ENCODE results near the gene NATD1. TPM values are rescaled to one million over a fixed set of nuclear protein-coding genes. Genes with fewer than 3 reads are reported as not detected.

NATD1 gene, protein sequence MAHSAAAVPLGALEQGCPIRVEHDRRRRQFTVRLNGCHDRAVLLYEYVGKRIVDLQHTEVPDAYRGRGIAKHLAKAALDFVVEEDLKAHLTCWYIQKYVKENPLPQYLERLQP
- 10 to 100 TPM in 1 of 3 donors, 1 to 10 TPM in 2; 5.2 to 12.8 (median 7.3) TPM for polyA plus RNA-seq

DNA sequence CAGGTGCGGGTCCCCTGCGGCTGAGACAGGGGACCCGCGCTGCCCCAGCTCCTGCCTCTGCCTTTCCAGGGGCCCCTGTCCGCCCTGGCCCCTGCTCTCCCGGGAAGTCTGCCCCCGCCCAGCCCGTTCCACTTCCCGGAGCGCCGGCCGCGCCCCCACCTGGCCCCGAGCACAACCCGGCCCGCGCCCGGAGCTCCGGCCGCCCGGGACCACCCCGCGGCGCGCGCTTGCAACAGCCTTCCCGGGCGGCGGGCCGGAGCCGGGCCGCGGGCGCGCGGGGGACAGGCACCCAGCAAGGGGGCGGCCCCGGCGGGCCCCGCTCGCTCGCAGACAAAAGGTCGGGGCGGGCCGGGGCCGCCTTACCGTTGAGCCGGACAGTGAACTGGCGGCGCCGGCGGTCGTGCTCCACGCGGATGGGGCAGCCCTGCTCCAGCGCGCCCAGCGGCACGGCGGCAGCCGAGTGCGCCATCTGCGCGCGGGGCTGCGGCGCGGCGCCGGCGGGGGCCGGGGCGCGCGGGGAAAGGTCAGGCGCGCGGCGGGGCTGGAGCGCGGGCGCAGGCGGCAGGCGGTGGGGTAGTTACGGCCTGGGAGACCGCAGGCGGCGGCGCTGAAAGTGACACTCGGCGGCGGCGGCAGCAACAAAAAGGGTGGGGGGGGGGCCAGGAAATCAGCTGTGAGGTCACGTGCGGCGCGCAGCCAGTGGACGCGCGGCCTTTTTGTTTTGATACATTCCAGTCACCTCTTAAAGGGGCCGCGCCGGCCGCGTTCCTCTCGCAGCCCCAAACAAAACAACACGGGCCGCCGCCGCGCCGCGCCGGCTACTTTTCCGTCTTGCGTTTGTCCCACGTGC is at the start of gene NATD1:
TSS of gene NATD1 (minus strand) at position 615 of the 850 bp plus-strand sequence. CDS start at position 469, 146 bp downstream.
- WGBS, 3 donors, result 0 to 1% (median 1%) methylated on average over 67 to 117 of the region's 117 CpGs

DNA sequence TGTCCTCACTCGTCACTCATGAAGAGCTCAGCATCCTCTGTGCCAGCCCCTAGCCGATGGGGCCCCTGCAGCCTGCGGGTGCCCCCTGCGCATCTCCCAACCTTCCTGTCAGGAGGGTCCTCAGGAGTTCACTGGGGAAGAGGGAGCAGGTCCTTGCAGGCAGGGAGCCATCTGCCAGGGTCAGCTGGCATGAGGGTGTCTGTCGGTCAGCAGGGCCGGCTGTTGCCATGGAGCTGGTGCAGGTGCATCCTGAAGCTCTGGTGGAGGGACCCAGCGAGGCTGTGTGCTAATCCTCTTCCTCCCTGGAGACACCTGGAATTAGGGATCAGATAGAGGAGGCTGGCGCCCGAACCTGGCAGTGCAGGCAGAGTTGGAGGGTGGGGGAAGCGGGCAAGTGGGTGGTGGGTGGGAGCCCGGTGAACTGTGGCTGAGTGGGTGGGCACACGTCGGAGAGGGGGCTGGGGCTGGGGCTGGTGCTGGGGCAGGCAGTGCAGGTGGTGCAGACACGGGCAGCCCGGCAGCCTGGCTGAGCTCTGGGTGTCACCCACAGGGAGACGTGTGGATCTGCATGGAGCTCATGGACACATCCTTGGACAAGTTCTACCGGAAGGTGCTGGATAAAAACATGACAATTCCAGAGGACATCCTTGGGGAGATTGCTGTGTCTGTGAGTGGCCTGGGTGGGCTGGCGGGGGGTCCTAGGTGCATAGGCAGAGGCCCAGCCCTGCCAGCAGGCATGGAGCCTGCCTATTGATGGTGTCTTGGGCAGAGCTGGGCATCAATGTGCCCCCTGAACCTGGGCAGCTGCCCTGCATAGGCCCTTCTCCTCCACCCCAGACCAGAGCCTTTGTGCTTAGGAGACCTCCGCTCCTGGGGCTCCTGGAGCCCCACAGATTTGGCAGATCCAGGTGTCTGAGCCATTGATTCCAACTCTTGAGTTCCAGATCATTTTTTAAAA is 48.7 kb upstream of the NATD1 start:
- no peak overlapping the region for H3K27ac ChIP-seq (ENCODE audit: low read depth, low read length)
- WGBS, 3 donors, result 65 to 70% (median 68%) methylated on average over 19 of the region's 19 CpGs

More for the DNA sequence above, at the start of gene NATD1:
- no peak within 1 kb of the TSS for H3K27ac ChIP-seq (ENCODE audit: low read depth, low read length)

DNA sequence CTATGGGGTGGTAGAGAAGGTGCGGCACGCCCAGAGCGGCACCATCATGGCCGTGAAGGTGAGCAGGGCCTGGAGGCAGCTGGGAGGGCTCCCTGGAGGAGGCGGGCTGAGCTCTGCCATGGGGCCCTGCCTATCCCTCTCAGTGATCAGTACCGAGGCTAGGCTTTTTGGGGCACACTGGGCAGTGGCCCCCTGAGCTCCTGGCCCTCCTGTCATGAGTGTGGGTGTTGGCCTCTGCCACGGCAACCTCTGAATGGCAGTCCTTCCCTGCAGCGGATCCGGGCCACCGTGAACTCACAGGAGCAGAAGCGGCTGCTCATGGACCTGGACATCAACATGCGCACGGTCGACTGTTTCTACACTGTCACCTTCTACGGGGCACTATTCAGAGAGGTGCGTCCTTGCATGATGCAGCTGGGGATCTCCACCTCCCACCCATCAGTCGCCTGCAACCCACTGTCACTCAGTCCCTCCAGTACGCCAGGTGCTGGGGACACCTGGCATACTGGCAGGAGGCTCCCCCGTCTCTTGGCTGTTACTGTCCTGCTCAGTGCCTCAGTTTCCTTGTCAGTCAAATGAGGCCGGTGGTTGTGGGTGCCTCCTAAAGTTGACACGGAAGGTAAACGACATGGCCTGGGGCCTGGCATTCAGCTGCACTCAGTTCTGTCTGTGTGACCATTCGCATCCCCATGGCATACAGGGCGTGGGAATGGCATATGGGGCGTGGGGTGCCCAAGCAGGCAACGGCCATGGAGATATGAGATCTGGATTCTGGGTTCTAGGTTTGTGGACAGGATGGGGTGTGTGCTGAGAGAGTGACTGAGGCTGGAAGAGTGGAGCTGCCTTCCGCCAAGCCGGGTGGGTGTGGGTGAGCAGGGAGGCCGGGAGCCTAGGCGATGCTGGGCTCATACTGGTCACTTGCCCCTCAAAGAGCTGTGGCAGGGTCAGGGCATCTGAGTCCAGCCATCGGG is 47.7 kb upstream of the NATD1 start:
- WGBS, 3 donors, result 74% methylated on average over 31 of the region's 31 CpGs

DNA sequence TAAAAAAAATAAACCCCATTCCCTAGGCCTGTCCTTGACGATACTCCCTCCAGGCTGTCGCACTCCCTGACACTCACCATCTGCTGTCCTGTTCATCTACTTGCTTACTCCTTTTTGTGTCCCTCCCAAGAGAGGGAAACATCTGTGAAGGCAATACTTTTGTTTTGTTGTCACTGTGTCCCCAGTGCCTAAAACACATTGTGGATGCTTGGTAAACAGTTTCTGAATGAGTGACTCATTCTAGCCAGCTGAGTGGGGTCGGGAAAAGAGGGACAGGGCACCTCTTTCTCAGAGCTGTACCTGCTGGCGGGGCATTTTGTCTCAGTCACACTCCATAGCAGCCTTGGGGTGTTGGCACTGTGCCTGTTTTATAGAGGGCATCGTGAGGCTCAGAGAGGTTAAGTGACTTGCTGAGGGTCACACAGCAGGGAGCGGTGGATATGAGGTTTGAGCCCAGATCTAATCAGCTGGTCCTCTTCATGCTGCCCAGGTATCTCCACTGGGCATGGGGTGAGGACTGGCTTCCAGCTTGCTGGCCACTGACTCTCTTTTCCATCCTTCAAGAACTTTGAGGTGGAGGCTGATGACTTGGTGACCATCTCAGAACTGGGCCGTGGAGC is 46.9 kb upstream of the NATD1 start:
- 51 to 61% (median 58%) methylated on average over 7 of the region's 7 CpGs for WGBS, 3 donors
- H3K27ac ChIP-seq (ENCODE audit: low read depth, low read length), result no peak overlapping the region

More for the DNA sequence above, 47.7 kb upstream of the NATD1 start:
- H3K27ac ChIP-seq (ENCODE audit: low read depth, low read length), result no peak overlapping the region

DNA sequence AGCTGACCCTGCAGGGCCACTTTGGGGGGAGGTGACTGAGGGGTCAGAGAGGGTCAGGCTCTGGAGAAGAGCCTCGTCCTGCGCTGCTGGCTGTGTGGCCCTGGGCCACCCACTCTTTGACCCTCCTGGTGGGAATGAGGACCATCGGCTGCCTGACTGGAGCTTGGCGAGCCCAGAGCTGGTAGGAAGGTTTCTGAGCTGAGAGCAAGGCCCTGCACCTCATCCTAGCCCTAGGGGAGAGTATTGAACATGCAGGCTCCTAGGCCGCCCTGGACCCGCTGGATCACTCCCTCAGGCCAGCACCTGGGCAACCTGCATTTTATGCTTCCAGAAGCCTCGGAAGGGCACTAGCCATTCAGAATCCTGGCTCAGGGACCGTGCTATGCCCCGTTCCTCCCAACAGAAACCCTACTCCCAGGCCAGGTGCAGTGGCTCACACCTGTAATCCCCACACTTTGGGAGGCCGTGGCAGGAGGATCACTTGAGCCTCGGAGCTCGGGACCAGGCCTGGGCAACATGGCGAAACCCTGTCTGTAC is 45.8 kb upstream of the NATD1 start:
- 55 to 70% (median 62%) methylated on average over 13 of the region's 13 CpGs for WGBS, 3 donors

DNA sequence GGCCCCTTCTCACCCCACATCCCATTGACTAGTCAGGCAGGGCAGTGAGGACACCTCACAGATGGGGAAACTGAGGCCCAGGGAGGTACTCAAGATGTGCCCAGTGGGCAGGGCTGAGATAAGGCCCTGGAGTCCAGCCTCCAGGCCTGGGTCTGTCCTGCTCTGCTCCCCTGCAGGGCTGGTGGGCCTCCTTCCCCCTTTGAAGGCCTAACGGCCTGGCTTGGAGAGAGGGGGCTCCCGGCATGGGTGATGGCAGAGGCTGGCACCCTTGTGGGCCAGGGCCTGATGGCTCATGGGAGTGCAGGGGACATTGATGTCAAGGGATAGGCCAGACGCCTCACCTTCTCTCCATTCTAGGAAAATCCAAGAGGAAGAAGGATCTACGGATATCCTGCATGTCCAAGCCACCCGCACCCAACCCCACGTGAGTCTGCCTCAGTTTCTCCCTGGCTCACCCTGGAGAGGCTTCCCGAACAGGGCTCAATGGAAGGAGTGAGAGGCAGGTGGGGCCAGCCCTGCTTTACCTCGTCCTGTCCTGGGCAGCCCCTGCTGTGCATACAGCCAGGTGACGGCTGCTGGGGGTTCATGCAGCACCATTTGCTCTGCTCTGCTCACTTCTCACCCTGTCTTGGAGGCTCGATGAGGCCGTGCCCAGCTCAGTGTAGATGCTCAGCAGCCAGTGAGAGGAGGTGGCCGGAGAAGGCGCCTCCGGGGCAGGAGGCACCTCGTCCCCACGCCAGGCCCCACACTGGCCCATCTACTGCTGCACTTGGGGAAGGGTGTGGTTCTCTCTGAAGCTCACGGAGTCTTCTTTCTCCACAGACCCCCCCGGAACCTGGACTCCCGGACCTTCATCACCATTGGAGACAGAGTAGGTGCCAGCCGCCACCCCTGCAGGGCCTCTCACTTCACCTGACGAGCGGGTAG is 45.1 kb upstream of the NATD1 start:
- H3K27ac ChIP-seq (ENCODE audit: low read depth, low read length), result no peak overlapping the region
- 69 to 80% (median 78%) methylated on average over 22 of the region's 22 CpGs for WGBS, 3 donors

More for the DNA sequence above, 45.8 kb upstream of the NATD1 start:
- H3K27ac ChIP-seq (ENCODE audit: low read depth, low read length), result no peak overlapping the region

DNA sequence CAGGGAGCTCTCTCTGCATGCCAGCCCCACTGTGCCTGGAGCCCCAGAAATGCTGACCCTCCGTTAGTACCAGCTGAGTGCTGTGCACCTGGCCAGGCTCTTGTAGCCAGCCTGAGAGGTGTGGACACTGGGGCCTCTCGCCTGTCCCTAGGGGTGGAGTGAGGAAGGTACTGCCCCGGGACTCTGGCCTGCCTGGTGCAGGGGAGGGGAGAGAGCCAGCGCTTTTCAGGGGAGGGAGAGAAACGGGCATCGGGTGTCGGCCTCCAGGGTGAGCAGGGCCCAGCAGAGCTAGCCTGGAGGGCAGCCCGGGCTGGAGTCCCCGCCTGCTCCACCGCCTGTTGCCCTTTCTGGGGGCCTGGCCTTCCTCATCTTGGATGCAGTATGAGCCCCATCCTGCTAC is 44.4 kb upstream of the NATD1 start:
- 59 to 62% (median 61%) methylated on average over 10 of the region's 10 CpGs for whole genome bisulfite sequencing, 3 donors
- H3K27ac ChIP-seq (ENCODE audit: low read depth, low read length), result no peak overlapping the region

DNA sequence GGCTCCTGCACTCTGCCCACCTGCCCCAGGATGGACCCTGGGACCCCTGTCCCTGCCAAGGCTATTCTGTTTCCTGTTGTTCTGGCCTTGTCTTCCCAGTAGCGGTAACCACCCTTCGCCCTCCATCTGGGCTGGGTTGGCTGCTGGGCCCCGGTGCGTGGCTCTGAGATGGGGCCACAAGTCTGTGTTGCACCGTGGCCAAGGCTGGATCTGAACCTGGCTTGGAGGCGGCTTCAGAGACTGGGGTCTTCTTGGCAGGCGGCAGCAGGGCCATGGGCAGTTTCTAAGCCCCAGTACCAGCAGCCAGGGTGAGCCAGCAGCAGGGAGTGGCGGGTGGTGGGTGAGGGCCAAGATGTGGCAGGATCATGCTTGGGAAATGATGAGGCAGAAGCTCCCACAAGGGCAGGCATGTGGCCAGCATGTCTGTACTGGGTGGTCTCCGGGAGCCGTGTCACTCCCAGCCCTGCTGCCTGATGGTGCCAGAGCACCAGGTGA is 43.9 kb upstream of the NATD1 start:
- 68 to 74% (median 70%) methylated on average over 10 of the region's 10 CpGs for WGBS, 3 donors
- H3K27ac ChIP-seq (ENCODE audit: low read depth, low read length), result no peak overlapping the region

DNA sequence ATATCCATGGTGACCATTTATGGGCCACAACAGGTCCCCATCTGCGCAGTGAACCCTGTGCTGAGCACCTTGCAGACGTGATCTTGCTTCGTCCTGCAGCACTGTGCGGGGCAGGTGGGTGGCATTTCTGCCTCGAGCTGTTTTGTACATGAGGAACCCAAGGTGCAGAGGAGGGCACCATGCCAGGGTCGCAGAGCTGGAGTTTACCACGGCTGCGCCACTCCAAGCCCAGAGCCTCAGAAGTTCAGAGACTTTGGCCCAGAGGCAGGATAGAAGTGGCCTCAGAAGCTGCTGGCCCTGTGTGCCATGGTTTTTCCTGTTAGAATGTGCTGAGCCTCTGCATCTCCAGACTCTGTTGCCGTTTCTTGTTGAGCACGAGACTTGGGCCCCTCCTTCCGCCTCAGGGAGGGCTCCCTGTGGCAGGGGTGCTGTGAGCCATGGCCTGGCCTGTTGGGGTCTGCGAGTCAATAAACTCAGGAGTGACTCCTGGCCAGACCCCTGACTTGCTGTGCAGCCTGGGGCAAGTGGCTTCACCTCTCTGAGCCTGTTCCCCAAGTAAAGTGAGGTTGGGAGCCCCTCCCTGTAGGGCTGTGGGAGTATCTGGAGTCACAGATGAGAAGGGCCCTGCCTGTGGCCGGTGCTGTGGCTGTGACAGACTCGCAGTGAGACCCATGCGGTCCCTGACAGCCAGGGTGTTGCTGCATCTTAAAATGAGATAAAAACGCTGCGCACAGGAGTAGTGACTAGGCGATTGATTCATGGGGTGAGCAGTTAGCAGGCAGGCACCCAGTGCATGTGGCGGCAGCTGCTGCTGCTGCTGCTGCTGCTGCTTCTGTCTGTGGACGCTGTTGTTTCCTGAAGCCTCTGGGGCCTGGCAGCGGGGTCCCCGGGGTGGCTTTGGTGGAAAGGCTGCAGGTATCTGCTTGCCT is 43.2 kb upstream of the NATD1 start:
- no peak overlapping the region for H3K27ac ChIP-seq (ENCODE audit: low read depth, low read length)
- WGBS, 3 donors, result 62 to 70% (median 64%) methylated on average over 22 of the region's 22 CpGs

DNA sequence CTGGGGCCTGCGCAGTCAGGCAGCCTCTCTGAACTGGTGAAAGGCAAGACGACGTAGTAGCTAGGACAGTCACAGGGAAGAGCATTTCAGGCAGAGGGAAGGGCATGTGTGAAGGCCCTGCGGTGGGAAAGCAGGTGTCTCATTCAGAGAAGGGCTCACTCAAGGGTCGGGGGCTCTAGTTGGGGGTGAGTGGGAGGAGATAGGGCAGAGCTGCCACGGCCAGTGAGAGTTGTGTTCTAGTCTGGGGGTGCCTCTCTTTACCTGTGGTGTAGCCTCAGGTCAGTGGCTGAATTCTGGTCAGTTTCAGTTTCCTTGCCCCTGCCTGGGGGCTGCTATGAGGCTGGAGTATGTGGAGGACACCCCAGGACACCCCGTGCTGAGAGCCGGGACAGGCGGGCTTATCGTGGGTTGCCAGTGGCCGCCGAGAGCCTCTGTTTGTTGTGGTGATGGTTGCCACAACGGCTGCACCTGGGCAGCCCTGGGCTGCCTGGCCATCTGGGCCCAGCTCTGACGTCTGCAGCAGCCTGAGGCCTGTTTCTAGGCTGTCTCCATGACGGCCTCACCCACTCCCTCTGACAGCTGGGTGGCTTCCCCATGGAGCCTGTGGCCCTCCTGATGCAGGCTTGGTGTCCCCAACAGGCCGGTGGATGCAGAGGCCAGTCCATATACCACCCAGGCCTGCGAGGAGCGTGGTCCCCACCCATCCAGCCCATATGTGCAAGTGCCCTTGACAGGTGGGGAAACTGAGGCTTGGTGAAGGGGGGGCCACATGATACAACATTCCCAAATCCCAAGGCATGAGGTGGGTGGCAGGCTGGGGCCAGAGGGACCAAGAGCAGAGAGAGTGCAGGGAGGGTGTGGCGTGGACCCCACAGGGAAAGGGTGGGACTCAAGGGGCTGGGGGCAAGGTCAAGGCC is 42.1 kb upstream of the NATD1 start:
- no peak overlapping the region for H3K27ac ChIP-seq (ENCODE audit: low read depth, low read length)
- 66 to 75% (median 74%) methylated on average over 19 of the region's 19 CpGs for WGBS, 3 donors

DNA sequence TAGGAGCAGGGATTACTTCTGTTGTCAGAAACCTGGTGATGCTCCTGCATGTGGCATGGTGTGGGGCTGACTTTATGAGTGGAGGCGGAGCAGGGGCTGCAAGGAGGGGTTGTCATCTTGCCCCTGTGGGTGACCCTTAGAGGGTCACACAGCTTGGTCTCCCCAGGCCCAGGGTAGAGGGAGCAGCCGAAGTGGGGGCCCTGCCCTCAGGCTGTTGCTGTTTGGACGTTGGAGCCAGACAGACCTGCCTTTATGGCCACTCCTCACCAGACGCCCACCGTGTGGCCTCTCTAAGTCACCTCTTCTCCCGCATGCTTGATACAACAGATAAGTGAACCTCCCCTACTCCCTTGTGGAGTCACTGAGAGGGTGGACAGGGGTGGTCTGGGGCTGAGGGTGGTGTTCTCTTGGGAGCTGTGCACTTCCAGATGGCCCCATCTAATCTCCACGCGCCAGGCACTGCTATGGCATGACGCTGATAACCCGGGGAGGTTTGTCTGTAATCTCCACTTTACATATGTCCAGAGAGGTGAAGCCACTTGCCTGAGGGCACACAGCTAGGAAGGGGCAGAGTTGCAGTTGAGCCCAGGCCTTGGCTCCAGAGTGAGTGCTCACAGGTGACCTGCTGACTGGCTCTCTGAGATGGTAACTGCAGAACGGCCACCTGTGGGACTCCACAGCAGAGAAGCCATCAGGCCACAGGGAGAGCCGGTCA is 41.3 kb upstream of the NATD1 start:
- 67 to 70% (median 69%) methylated on average over 12 of the region's 12 CpGs for WGBS, 3 donors
- H3K27ac ChIP-seq (ENCODE audit: low read depth, low read length), result no peak overlapping the region

DNA sequence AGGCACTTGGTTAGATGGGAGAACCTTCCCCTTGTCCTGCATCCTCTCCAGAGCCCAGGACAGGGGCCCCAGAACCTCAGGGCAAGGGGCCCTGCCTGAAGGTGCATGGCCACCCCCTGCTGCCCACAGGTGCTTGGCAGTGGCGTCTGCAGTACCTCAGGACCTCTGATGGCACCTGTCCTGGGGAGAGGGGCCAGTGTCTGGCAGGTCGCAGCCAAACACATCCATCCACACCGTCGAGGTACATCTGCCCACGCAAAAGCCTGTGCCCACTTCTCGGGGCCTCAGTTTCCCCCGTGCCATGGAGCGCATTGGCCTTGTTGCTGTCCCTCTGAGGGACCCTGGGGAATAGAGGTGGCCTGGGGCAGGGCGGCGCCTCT is 40.6 kb upstream of the NATD1 start:
- H3K27ac ChIP-seq (ENCODE audit: low read depth, low read length), result no peak overlapping the region
- 50 to 67% (median 66%) methylated on average over 10 of the region's 10 CpGs for WGBS, 3 donors
